Activated CD8-positive, alpha-beta T cell treated with anti-CD3 and anti-CD28 coated beads, Interleukin-2, amount 10 ng/mL, durations not matched to agents 7 days and 5 days (primary cell): ENCODE results near the gene ARHGAP28. TPM values are rescaled to one million over a fixed set of nuclear protein-coding genes. Genes with fewer than 3 reads are reported as not detected.

ENCODE experiments used
- ATAC-seq: fragments of 150-1000 bp; cut with Tn5 transposase; one replicate; pipeline ENCODE4 v1.10.0; 2021; ENCODE audit warnings: moderate library complexity
- CTCF ChIA-PET: fragments of 350-600 bp; sonication (Branson Sonifier 250); formaldehyde crosslinking; loops from one replicate; lab custom pipeline; 2021; ENCODE audit warnings: antibody characterized with exemption; lab: Charles Lee
- POLR2A ChIA-PET: fragments of 350-600 bp; sonication (Branson Sonifier 250); formaldehyde crosslinking; loops from one replicate; lab custom pipeline; 2021; ENCODE audit warnings: antibody characterized with exemption; lab: Charles Lee
- DNase-seq: peaks from one replicate; pipeline ENCODE4 v3.0.0-alpha.2; 2020
- H3K27ac Mint-ChIP-seq: one replicate; pipeline ENCODE4 v1.8.0; 2021; ENCODE audit warnings: mild to moderate bottlenecking, mixed read lengths
- H3K27me3 Mint-ChIP-seq: one replicate; pipeline ENCODE4 v1.8.0; 2021; ENCODE audit warnings: low read depth, mixed read lengths
- H3K36me3 Mint-ChIP-seq: one replicate; pipeline ENCODE4 v1.8.0; 2021; ENCODE audit warnings: low read depth, mixed read lengths
- H3K4me1 Mint-ChIP-seq: one replicate; pipeline ENCODE4 v1.8.0; 2021; ENCODE audit warnings: low read depth, mixed read lengths
- H3K4me3 Mint-ChIP-seq: one replicate; pipeline ENCODE4 v1.8.0; 2021; ENCODE audit warnings: mild to moderate bottlenecking, mixed read lengths
- H3K9me3 Mint-ChIP-seq: one replicate; pipeline ENCODE4 v1.8.0; 2022; ENCODE audit warnings: mixed read lengths; ENCODE audit not compliant: insufficient read depth
- total RNA-seq, 2 experiments: library from RNA; stranded (reverse); gene quantifications; one replicate each; pipeline ENCODE4 v1.2.3, GENCODE V29; 2021

Gene ARHGAP28
- total RNA-seq, 2 experiments from 2014 or later: not detected

DNA sequence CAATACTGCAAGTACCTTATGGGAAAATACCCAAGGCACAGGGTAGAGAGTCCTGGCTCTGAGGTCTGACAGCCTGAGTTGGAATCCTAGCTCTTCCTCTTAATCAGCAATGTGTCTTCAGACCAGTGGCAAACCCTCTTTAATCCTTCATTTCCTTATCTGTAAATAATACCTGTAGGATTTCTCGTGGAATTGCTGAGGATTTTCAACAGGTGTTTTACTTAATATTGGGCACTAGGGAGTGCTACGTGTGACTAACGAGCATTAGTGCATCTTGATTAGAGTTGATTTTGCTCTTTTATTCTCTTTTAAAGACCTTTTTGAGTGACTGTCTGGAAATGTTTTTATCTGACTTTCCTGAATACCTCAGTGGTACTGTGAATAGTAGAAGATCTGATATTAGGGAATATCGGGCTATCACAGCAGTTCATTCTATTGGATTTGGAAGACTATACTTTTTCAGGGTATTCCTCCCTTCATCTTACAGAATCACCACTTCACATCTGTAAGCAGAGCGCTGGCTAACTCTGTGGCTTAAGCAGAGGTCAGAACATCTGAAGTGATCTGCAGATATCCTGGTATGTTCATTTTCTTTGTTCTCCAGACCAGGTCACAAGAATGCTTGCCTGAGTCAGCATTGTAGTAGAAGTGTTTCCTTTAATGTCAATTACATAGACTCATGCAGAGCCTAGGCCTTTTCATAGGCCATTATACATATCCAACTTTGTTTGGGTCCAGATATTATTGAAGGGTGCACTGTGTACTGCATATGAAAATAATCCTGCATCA lies 49.1 kb downstream of the ARHGAP28 start:
- Mint-ChIP-seq H3K9me3 (no peaks in the 10 kb centered on the region), H3K27ac (no peak overlapping the region), H3K27me3 (no peaks in the 10 kb centered on the region), H3K4me3 (no peak overlapping the region), H3K4me1 (no peaks in the 10 kb centered on the region), H3K36me3 (no peaks in the 10 kb centered on the region)
- ATAC-seq (no peak), DNase-seq (no peak)
- ChIA-PET CTCF (no interaction called here), POLR2A (no interaction called here)

- no peak for DNase-seq
- H3K4me3 Mint-ChIP-seq: no peak overlapping the region
- no peak overlapping the region for H3K27ac Mint-ChIP-seq
- CTCF ChIA-PET: no interaction called here
- no peaks in the 10 kb centered on the region for H3K27me3 Mint-ChIP-seq
- H3K9me3 Mint-ChIP-seq: peaks cover 3% of the 10 kb centered on the region
- POLR2A ChIA-PET: no interaction called here
- no peaks in the 10 kb centered on the region for H3K36me3 Mint-ChIP-seq
- no peaks in the 10 kb centered on the region for H3K4me1 Mint-ChIP-seq
- ATAC-seq: no peak
Measured at GRCh38 chr18:6781142-6781714, 51.7 kb downstream of the ARHGAP28 start.

- Mint-ChIP-seq H3K27ac (no peak overlapping the region), H3K27me3 (no peaks in the 10 kb centered on the region), H3K9me3 (peaks cover 3% of the 10 kb centered on the region), H3K36me3 (no peaks in the 10 kb centered on the region), H3K4me1 (no peaks in the 10 kb centered on the region), H3K4me3 (no peak overlapping the region)
- ATAC-seq (no peak), DNase-seq (no peak)
- ChIA-PET CTCF (no interaction called here), POLR2A (no interaction called here)
Measured at GRCh38 chr18:6781796-6782195, 52.3 kb downstream of the ARHGAP28 start.

DNA sequence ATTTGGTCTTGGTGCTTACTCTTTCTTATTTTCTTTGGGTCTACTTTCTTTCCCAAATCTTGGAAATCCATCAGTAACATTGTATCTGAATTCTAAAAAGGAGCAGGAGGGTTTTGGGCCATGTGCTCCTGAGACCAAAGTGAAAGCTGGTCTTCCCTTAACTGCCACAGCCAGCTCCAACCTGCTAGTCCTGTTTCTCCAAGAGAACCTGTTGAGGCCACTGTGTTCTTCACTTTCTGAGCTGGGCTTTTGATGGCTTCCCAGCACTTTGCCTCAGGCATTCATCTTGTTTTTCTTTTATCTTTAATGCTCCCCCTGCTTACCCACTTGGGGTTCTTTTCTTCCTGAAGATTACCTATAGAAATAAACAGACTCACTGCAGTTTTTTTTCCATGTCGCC lies 53.3 kb downstream of the ARHGAP28 start:
- ATAC-seq (no peak), DNase-seq (no peak)
- CTCF ChIA-PET: no interaction called here
- POLR2A ChIA-PET: no interaction called here
- Mint-ChIP-seq H3K4me3 (no peak overlapping the region), H3K27ac (no peak overlapping the region), H3K27me3 (no peaks in the 10 kb centered on the region), H3K4me1 (no peaks in the 10 kb centered on the region), H3K36me3 (no peaks in the 10 kb centered on the region), H3K9me3 (peaks cover 3% of the 10 kb centered on the region)

DNA sequence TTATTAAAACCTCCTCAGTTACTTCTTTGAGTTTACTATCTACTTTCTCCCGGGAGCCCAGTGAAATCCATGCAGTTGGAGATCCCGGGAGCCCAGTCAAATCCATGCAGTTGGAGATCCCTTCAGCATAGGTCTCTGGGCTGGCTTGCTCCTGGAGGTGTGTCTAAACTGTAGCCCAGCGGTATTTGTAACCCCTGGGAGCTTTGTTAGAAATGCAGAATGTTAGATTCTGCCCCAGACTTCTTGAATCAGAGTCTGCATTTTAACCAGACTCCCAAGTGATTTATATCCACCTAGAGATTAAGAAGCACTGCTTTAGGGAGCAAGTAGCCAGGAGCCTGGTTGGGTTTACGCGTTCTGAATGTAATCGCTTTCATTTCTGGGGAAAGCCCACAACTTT lies 54.5 kb downstream of the ARHGAP28 start:
- H3K27me3 Mint-ChIP-seq: no peaks in the 10 kb centered on the region

DNA sequence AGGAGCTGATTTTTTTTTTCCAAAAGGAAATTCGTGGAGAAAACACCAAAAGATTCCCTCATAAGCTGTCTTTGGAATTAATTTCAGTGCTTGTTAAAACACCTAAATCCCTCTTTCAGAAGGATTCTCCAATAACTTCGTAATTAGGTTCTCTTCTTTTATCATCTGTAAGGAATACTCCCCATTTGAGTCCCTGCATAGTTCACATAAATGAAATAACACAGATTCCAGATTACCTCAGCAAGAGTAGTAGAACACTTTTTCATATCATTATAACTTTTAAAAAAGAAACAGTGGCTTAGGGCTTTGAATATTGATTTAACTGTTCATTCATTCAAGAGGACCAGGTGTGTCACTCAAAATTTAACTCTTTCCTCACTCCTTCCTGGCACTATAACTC lies 55.5 kb downstream of the ARHGAP28 start:
- no peaks in the 10 kb centered on the region for H3K27me3 Mint-ChIP-seq
- no peak overlapping the region for H3K27ac Mint-ChIP-seq
- ChIA-PET POLR2A (no interaction called here), CTCF (no interaction called here)
- ATAC-seq (no peak), DNase-seq (no peak)
- no peaks in the 10 kb centered on the region for H3K36me3 Mint-ChIP-seq
- H3K4me1 Mint-ChIP-seq: no peaks in the 10 kb centered on the region
- H3K4me3 Mint-ChIP-seq: no peak overlapping the region
- H3K9me3 Mint-ChIP-seq: peaks cover 3% of the 10 kb centered on the region

More for the DNA sequence above, 54.5 kb downstream of the ARHGAP28 start:
- Mint-ChIP-seq H3K9me3 (peaks cover 3% of the 10 kb centered on the region), H3K4me3 (no peak overlapping the region), H3K4me1 (no peaks in the 10 kb centered on the region), H3K27ac (no peak overlapping the region), H3K36me3 (no peaks in the 10 kb centered on the region)
- CTCF ChIA-PET: no interaction called here
- DNase-seq (no peak), ATAC-seq (no peak)
- POLR2A ChIA-PET: no interaction called here

- ATAC-seq: no peak
- Mint-ChIP-seq H3K4me3 (no peak overlapping the region), H3K4me1 (no peaks in the 10 kb centered on the region), H3K27ac (no peak overlapping the region), H3K36me3 (no peaks in the 10 kb centered on the region), H3K27me3 (no peaks in the 10 kb centered on the region), H3K9me3 (peaks cover 3% of the 10 kb centered on the region)
- CTCF ChIA-PET: no interaction called here
- DNase-seq: no peak
- POLR2A ChIA-PET: no interaction called here
Measured at GRCh38 chr18:6785411-6785810, 55.9 kb downstream of the ARHGAP28 start.

DNA sequence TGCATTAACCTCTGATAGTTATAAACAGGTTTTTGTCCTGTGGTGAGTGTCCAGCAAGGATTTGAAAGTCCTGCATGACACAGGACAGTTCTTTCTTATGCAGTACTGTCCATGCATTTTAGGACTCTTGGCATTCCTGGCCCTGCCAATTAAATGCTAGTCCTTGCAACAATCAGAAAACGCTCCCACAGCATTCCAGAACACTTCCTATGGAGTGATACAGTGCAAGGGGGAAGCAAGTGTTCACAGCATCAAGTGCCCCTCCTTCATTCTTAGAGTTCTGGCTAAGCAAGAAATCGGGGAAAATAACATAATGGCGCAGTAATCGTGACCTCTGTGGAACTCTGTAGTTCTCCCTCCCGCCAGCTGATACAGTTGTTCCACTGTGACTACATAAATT lies 62.9 kb downstream of the ARHGAP28 start:
- ChIA-PET CTCF (no interaction called here), POLR2A (no interaction called here)
- Mint-ChIP-seq H3K9me3 (peaks cover 4% of the 10 kb centered on the region), H3K36me3 (no peaks in the 10 kb centered on the region), H3K4me3 (no peak overlapping the region), H3K4me1 (no peaks in the 10 kb centered on the region), H3K27me3 (no peaks in the 10 kb centered on the region), H3K27ac (no peak overlapping the region)
- ATAC-seq (no peak), DNase-seq (no peak)

DNA sequence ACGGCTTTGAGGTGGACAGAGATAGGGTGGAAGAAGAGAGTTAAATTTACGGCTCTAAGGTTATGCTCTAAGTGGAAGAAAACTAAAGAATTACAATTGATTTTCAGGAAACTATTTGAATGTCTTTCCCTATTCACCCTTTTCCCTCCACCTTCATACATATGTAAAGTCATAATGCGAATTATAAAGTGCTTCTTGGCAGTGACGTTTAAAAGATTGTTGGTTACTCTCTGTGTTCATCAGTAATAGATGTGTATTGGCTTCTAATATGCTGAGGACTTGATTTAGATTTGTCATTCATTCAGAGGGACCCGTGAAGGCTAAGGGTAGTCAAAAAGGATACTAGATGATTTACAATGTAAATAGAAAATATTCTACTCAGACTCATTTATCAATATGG lies 63.9 kb downstream of the ARHGAP28 start:
- H3K4me3 Mint-ChIP-seq: no peak overlapping the region
- ATAC-seq (no peak), DNase-seq (no peak)
- H3K4me1 Mint-ChIP-seq: no peaks in the 10 kb centered on the region
- H3K36me3 Mint-ChIP-seq: no peaks in the 10 kb centered on the region
- POLR2A ChIA-PET: no interaction called here
- H3K27me3 Mint-ChIP-seq: no peaks in the 10 kb centered on the region
- CTCF ChIA-PET: no interaction called here
- H3K27ac Mint-ChIP-seq: no peak overlapping the region
- peaks cover 6% of the 10 kb centered on the region for H3K9me3 Mint-ChIP-seq

- Mint-ChIP-seq H3K4me3 (no peak overlapping the region), H3K36me3 (no peaks in the 10 kb centered on the region), H3K4me1 (no peaks in the 10 kb centered on the region), H3K27ac (no peak overlapping the region), H3K9me3 (peaks cover 11% of the 10 kb centered on the region), H3K27me3 (no peaks in the 10 kb centered on the region)
- POLR2A ChIA-PET: no interaction called here
- ATAC-seq: no peak
- CTCF ChIA-PET: no interaction called here
- DNase-seq: no peak
Measured at GRCh38 chr18:6793986-6794385, 64.5 kb downstream of the ARHGAP28 start.

- no peak for ATAC-seq
- H3K4me1 Mint-ChIP-seq: no peaks in the 10 kb centered on the region
- H3K27ac Mint-ChIP-seq: no peak overlapping the region
- no peaks in the 10 kb centered on the region for H3K36me3 Mint-ChIP-seq
- H3K9me3 Mint-ChIP-seq: peaks cover 13% of the 10 kb centered on the region
- CTCF ChIA-PET: no interaction called here
- POLR2A ChIA-PET: no interaction called here
- no peak for DNase-seq
- no peak overlapping the region for H3K4me3 Mint-ChIP-seq
- H3K27me3 Mint-ChIP-seq: no peaks in the 10 kb centered on the region
Measured at GRCh38 chr18:6795307-6795706, 65.8 kb downstream of the ARHGAP28 start.

- ChIA-PET CTCF (no interaction called here), POLR2A (no interaction called here)
- no peak overlapping the region for H3K4me3 Mint-ChIP-seq
- H3K9me3 Mint-ChIP-seq: peaks cover 17% of the 10 kb centered on the region
- no peaks in the 10 kb centered on the region for H3K4me1 Mint-ChIP-seq
- H3K27ac Mint-ChIP-seq: no peak overlapping the region
- no peaks in the 10 kb centered on the region for H3K27me3 Mint-ChIP-seq
- no peaks in the 10 kb centered on the region for H3K36me3 Mint-ChIP-seq
- ATAC-seq (no peak), DNase-seq (no peak)
Measured at GRCh38 chr18:6796511-6796910, 67.0 kb downstream of the ARHGAP28 start.
